Panc1 (cell line): ENCODE data around the gene BNIP3. TPM values are rescaled to one million over a fixed set of nuclear protein-coding genes. Genes with fewer than 3 reads are reported as not detected.

Experiments
- ATAC-seq: fragments of 200-7000 bp; cut with Tn5 transposase; 2 replicates; pipeline ENCODE4 v1.9.1; 2020; ENCODE audit warnings: mild to moderate bottlenecking, moderate library complexity
- BruUV-seq: library from RNA; stranded (reverse); fragments of 400-500 nt; replicated peaks from 2 replicates; lab custom pipeline; 2021; lab: Mats Ljungman, UMichigan
- CTCF ChIA-PET: fragments of 300-600 bp; sonication (Branson Sonifier 250); formaldehyde crosslinking; loops from one replicate; lab custom pipeline; 2022; ENCODE audit warnings: antibody characterized with exemption; lab: Charles Lee
- POLR2A ChIA-PET: fragments of 300-600 bp; sonication (Branson Sonifier 250); formaldehyde crosslinking; loops from one replicate; lab custom pipeline; 2022; ENCODE audit warnings: antibody characterized with exemption; lab: Charles Lee
- DNase-seq: peaks from one replicate; pipeline ENCODE4 v3.0.0-alpha.2; 2010; ENCODE audit warnings: low read depth, low spot score
- H3K27ac ChIP-seq: 2 replicates; pipeline ENCODE4 v1.5.1; 2011; ENCODE audit warnings: mild to moderate bottlenecking, low read length, inconsistent platforms
- H3K27me3 ChIP-seq: fragments of 200-500 bp; sonication (Bioruptor generic); 2 replicates; pipeline ENCODE4 v1.6.0; 2014; ENCODE audit warnings: low read length, inconsistent platforms; ENCODE audit not compliant: control insufficient read depth, insufficient read depth
- H3K36me3 ChIP-seq: fragments of 200-500 bp; sonication (Bioruptor generic); 2 replicates; pipeline ENCODE4 v1.5.1; 2014; ENCODE audit warnings: inconsistent platforms, mild to moderate bottlenecking, low read length, moderate library complexity; ENCODE audit not compliant: control insufficient read depth, insufficient read depth
- H3K4me1 ChIP-seq: 2 replicates; pipeline ENCODE4 v1.5.1; 2011; ENCODE audit warnings: inconsistent platforms, mild to moderate bottlenecking, low read length, moderate library complexity; ENCODE audit not compliant: control insufficient read depth, insufficient read depth
- H3K4me3 ChIP-seq, 2 experiments: 2 replicates each; pipeline ENCODE4 v1.5.1; 2011 to 2012; ENCODE audit warnings: low read depth in 2 of 2, low read length in 2 of 2, mild to moderate bottlenecking in 2 of 2, inconsistent platforms in 1 of 2, moderate library complexity in 1 of 2
- H3K9me3 ChIP-seq: fragments of 200-500 bp; sonication (Bioruptor generic); 2 replicates; pipeline ENCODE4 v1.5.1; 2014; ENCODE audit warnings: low read depth, mild to moderate bottlenecking, inconsistent platforms, low read length, moderate library complexity; ENCODE audit not compliant: control insufficient read depth, insufficient read depth
- POLR2AphosphoS5 ChIP-seq: IDR thresholded peaks from 2 replicates; pipeline ENCODE4 v1.6.1; 2012; ENCODE audit warnings: mild to moderate bottlenecking, low read depth, low read length, moderate library complexity
- REST ChIP-seq, 2 experiments: IDR thresholded peaks; 2 replicates each; pipeline ENCODE4 v1.6.1; 2011 to 2012; ENCODE audit warnings: low read depth in 2 of 2, control low read depth in 1 of 2, low read length in 1 of 2, mild to moderate bottlenecking in 1 of 2, moderate library complexity in 1 of 2; ENCODE audit not compliant: insufficient read depth in 1 of 2
- SIN3A ChIP-seq: IDR thresholded peaks from 2 replicates; pipeline ENCODE4 v1.6.1; 2012; ENCODE audit warnings: low read depth, mild to moderate bottlenecking, low read length, moderate library complexity, borderline replicate concordance; ENCODE audit not compliant: insufficient read depth
- TCF7L2 ChIP-seq: IDR thresholded peaks from 2 replicates; pipeline ENCODE4 v1.6.1; 2011; ENCODE audit warnings: mild to moderate bottlenecking, low read depth, low read length, inconsistent platforms
- in situ Hi-C: cut with HindIII; loops from 2 replicates; pipeline ENCODE4 v1.10.0; 2016; ENCODE audit warnings: low sequenced_read_pairs, low pct_unique_long_range_greater_than_20kb
- intact Hi-C: fragments of 100-400 bp; cut with micrococcal nuclease; formaldehyde crosslinking; loops from one replicate; pipeline ENCODE4 v1.10.0; 2022; ENCODE audit not compliant: unreplicated experiment
- total RNA-seq: library from RNA; stranded (reverse); gene quantifications from one replicate; pipeline ENCODE4 v1.2.1, GENCODE V29; 2021; ENCODE audit not compliant: unreplicated experiment
- TF ChIP-seq, protein P1 (sequence below): fragments of 450-650 bp; IDR thresholded peaks from 2 replicates; pipeline ENCODE4 v1.5.1; 2017; ENCODE audit warnings: mild to moderate bottlenecking

BNIP3 gene
- total RNA-seq, 1 experiment from 2014 or later: 67.8 TPM

DNA sequence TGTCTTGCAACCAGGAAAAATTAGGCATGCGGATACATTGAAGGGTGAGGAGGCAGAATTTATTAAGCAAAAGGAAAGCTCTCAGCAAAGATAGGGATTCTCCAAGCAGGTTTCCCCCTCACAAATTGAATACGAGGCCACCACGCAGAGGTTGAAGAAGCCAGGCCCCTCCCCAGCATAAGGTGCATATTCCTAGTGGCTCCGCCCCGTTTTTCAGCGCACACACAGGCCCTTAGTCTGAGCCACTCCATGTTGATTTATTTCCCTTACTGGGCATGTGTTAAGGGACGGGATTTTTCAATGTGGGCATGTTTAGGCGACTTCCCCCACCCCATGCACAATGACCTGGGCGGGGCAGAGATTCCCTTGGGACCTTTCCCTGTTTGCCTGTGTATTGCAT is 56.0 kb downstream of the BNIP3 start:
- POLR2A ChIA-PET: no interaction called here

GRCh38 chr10:131925011-131925649 is 56.6 kb downstream of the BNIP3 start:
- no peaks in the 10 kb centered on the region for H3K27me3 ChIP-seq
- ATAC-seq: no peak
- no peak overlapping the region for H3K27ac ChIP-seq
- DNase-seq: no peak
- ChIA-PET POLR2A (no interaction called here), CTCF (no interaction called here)
- no peak overlapping the region for H3K4me3 ChIP-seq
- H3K4me1 ChIP-seq: peaks cover 10% of the 10 kb centered on the region; the same call in 1 of the 2 replicates
- no TSS peak for BruUV-seq
- intact Hi-C loops (no loop called here), in situ Hi-C loops (no loop called here)
- H3K36me3 ChIP-seq: no peaks in the 10 kb centered on the region
- TF ChIP-seq REST (IDR thresholded peaks at IDR 0.05; ENCODE audit: insufficient read depth in 1 of 2, low read depth in 2 of 2, low read length in 1 of 2) (no peak), POLR2AphosphoS5 (no peak), SIN3A (no peak), TCF7L2 (no peak)
- TF ChIP-seq, protein P1, sequence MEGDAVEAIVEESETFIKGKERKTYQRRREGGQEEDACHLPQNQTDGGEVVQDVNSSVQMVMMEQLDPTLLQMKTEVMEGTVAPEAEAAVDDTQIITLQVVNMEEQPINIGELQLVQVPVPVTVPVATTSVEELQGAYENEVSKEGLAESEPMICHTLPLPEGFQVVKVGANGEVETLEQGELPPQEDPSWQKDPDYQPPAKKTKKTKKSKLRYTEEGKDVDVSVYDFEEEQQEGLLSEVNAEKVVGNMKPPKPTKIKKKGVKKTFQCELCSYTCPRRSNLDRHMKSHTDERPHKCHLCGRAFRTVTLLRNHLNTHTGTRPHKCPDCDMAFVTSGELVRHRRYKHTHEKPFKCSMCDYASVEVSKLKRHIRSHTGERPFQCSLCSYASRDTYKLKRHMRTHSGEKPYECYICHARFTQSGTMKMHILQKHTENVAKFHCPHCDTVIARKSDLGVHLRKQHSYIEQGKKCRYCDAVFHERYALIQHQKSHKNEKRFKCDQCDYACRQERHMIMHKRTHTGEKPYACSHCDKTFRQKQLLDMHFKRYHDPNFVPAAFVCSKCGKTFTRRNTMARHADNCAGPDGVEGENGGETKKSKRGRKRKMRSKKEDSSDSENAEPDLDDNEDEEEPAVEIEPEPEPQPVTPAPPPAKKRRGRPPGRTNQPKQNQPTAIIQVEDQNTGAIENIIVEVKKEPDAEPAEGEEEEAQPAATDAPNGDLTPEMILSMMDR: no peak
- peaks cover 3% of the 10 kb centered on the region; the same call in 1 of the 2 replicates for H3K9me3 ChIP-seq

More for the DNA sequence above, 56.0 kb downstream of the BNIP3 start:
- no peak for DNase-seq
- no peak overlapping the region for H3K4me3 ChIP-seq
- CTCF ChIA-PET: no interaction called here
- H3K36me3 ChIP-seq: no peaks in the 10 kb centered on the region
- peaks cover 3% of the 10 kb centered on the region; the same call in 1 of the 2 replicates for H3K9me3 ChIP-seq
- no TSS peak for BruUV-seq
- H3K4me1 ChIP-seq: peaks cover 10% of the 10 kb centered on the region; the same call in 1 of the 2 replicates
- ATAC-seq: no peak
- intact Hi-C loops: no loop called here
- no peak overlapping the region for H3K27ac ChIP-seq
- TF ChIP-seq POLR2AphosphoS5 (no peak), TCF7L2 (no peak), SIN3A (no peak), REST (IDR thresholded peaks at IDR 0.05; ENCODE audit: insufficient read depth in 1 of 2, low read depth in 2 of 2, low read length in 1 of 2) (no peak)
- TF ChIP-seq, protein P1: no peak
- in situ Hi-C loops: no loop called here
- H3K27me3 ChIP-seq: no peaks in the 10 kb centered on the region
